GM23248 (cell line): ENCODE measurements around the gene CNTLN. TPM values are rescaled to one million over a fixed set of nuclear protein-coding genes. Genes with fewer than 3 reads are reported as not detected.

Source experiments
- DNase-seq: peaks from one replicate; pipeline ENCODE4 v3.0.0-alpha.2; 2015
- H2AFZ ChIP-seq: fragments of 200-600 bp; sonication (generic); 2 replicates; pipeline ENCODE4 v1.6.1; 2016; ENCODE audit warnings: antibody characterized with exemption
- H3F3A ChIP-seq: fragments of 200-600 bp; sonication (generic); 2 replicates; pipeline ENCODE4 v1.6.1; 2016; ENCODE audit warnings: mild to moderate bottlenecking, antibody characterized with exemption, mixed run types; ENCODE audit not compliant: insufficient read depth
- H3K27ac ChIP-seq: fragments of 200-600 bp; sonication (generic); 2 replicates; pipeline ENCODE4 v1.5.1; 2016; ENCODE audit warnings: mild to moderate bottlenecking
- H3K27me3 ChIP-seq: fragments of 200-600 bp; sonication (generic); replicated peaks from 2 replicates; pipeline ENCODE4 v1.6.1; 2016; ENCODE audit warnings: mild to moderate bottlenecking; ENCODE audit not compliant: insufficient read depth
- H3K36me3 ChIP-seq: fragments of 200-600 bp; sonication (generic); 2 replicates; pipeline ENCODE4 v1.6.1; 2016; ENCODE audit warnings: low read depth, mild to moderate bottlenecking
- H3K4me1 ChIP-seq: fragments of 200-600 bp; sonication (generic); 2 replicates; pipeline ENCODE4 v1.6.1; 2016; ENCODE audit warnings: mild to moderate bottlenecking; ENCODE audit not compliant: insufficient read depth
- H3K4me2 ChIP-seq: fragments of 200-600 bp; sonication (generic); one replicate; pipeline ENCODE4 v1.6.1; 2016; ENCODE audit warnings: mild to moderate bottlenecking; ENCODE audit not compliant: unreplicated experiment
- H3K4me3 ChIP-seq: fragments of 200-600 bp; sonication (generic); 2 replicates; pipeline ENCODE4 v1.5.1; 2016; ENCODE audit warnings: mild to moderate bottlenecking
- H3K79me2 ChIP-seq: fragments of 200-600 bp; sonication (generic); 2 replicates; pipeline ENCODE4 v1.6.1; 2016; ENCODE audit warnings: mild to moderate bottlenecking; ENCODE audit not compliant: insufficient read depth
- H3K9ac ChIP-seq: fragments of 200-600 bp; sonication (generic); 2 replicates; pipeline ENCODE4 v1.6.1; 2016; ENCODE audit warnings: mild to moderate bottlenecking
- H3K9me2 ChIP-seq: fragments of 200-600 bp; sonication (generic); 2 replicates; pipeline ENCODE4 v1.6.1; 2016; ENCODE audit warnings: mixed run types, mild to moderate bottlenecking, moderate library complexity; ENCODE audit not compliant: insufficient read depth
- H3K9me3 ChIP-seq: fragments of 200-600 bp; sonication (generic); one replicate; pipeline ENCODE4 v1.6.1; 2017; ENCODE audit warnings: low read depth
- H4K20me1 ChIP-seq: fragments of 200-600 bp; sonication (generic); 2 replicates; pipeline ENCODE4 v1.6.0; 2016; ENCODE audit not compliant: insufficient read depth
- EZH2 ChIP-seq: fragments of 200-600 bp; sonication (generic); IDR thresholded peaks from 2 replicates; pipeline ENCODE4 v1.6.1; 2018; ENCODE audit warnings: antibody characterized with exemption, mild to moderate bottlenecking; ENCODE audit not compliant: insufficient read depth, poor library complexity, severe bottlenecking
- EZH2phosphoT487 ChIP-seq: fragments of 200-600 bp; sonication (generic); IDR thresholded peaks from 2 replicates; pipeline ENCODE4 v1.6.1; 2018; ENCODE audit warnings: antibody characterized with exemption, moderate library complexity, mild to moderate bottlenecking, low read depth; ENCODE audit not compliant: insufficient read depth
- WGBS, 2 experiments: methylation state at CpG; one replicate each; pipeline ENCODE4 v1.1.6; 2015 to 2017; ENCODE audit warnings: low lambda C conversion rate in 2 of 2, low coverage in 1 of 2; ENCODE audit errors: missing lambda C conversion rate in 2 of 2; 5-methylcytosine and 5-hydroxymethylcytosine counted together
- in situ Hi-C: fragments of 300-500 bp; cut with MboI; formaldehyde crosslinking; loops from 2 replicates; pipeline ENCODE4 v1.15.0; 2020
- polyA plus RNA-seq: library from polyadenylated mRNA; unstranded; fragments of >200 nt; fragmentation: Nextera tagmentation; extraction: Ambion mirVana; gene quantifications from 2 replicates; pipeline ENCODE4 v1.2.1, GENCODE V29; 2016
- total RNA-seq: library from RNA; depleted of rRNA; stranded (reverse); fragments of >200 nt; shearing (Covaris generic); gene quantifications from 2 replicates; pipeline ENCODE4 v1.2.3, GENCODE V29; 2014; rRNA removed

Gene CNTLN
- total RNA-seq = 7.0 and 7.2 TPM in 2 replicates
- 4.8 and 4.9 TPM in 2 replicates for polyA plus RNA-seq

DNA sequence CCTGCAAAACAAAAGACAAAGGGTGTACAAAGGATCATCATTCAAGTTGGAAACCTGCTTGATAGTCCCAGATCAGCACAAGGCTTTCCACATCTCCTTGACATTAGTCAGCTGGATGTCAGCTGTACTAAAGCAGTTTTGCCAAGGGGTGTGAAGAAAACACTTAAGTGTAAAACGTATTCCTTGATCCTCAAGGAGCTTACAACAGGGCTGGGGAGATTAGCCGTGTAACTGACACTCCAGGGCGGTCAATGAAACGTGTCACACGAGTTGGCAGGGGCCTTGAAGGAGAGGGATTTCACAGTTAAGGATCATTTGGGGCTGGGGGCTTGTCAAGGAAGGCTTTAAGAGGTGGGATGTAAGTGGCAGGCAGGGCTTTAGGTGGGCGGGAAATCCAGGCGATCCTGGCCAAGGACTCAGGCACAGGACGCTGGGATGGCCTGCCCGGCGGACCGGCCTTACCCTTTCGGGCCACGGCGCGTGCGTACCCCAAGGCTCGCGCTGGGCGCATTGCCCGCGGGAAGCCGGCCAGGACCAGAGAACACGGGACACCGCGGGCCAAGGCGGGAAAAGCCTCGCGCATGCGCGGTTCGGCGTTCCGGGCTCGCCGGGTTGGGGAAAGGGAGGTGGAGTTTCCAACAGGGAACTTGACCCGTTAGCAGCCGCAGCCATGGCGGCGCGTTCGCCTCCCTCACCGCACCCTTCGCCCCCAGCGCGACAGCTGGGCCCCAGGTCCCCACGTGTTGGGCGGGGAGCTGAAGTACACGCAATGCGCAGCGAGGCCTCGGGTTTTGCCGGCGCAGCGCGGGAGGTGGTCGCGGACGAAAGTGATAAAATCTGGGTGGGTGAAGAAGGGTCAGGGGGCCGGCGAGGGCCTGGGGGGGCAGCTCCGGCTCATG lies at the start of gene CNTLN:
TSS of gene CNTLN (plus strand) at position 645 of the 899 bp plus-strand sequence. CDS start at position 671, 26 bp downstream.
- peak within 1 kb of the TSS; percentile 90 for H3K9ac ChIP-seq
- 2 to 4% methylated on average over 49 to 54 of the region's 61 CpGs for WGBS, 2 experiments
- in situ Hi-C loops = no loop called here
- peak within 1 kb of the TSS; percentile 88 for H3K4me2 ChIP-seq
- no peaks in the 10 kb centered on the region for H3K9me3 ChIP-seq
- no peaks in the 10 kb centered on the region for H3K36me3 ChIP-seq
- TF ChIP-seq EZH2 (no peak), EZH2phosphoT487 (no peak)
- no peaks in the 10 kb centered on the region for H4K20me1 ChIP-seq
- H3K27ac ChIP-seq = peak within 1 kb of the TSS; percentile 44
- H2AFZ ChIP-seq = peak within 1 kb of the TSS; percentile 98
- peak; percentile 86 for DNase-seq
- H3K4me1 ChIP-seq = peaks cover 9% of the 10 kb centered on the region; the same call in 1 of the 2 replicates
- no peaks in the 10 kb centered on the region for H3K27me3 ChIP-seq
- peak within 1 kb of the TSS; percentile 91 for H3K4me3 ChIP-seq
- H3K79me2 ChIP-seq = peaks cover 41% of the 10 kb centered on the region
- no peaks in the 10 kb centered on the region for H3K9me2 ChIP-seq
- H3F3A ChIP-seq = peaks cover 13% of the 10 kb centered on the region; the same call in 1 of the 2 replicates

DNA sequence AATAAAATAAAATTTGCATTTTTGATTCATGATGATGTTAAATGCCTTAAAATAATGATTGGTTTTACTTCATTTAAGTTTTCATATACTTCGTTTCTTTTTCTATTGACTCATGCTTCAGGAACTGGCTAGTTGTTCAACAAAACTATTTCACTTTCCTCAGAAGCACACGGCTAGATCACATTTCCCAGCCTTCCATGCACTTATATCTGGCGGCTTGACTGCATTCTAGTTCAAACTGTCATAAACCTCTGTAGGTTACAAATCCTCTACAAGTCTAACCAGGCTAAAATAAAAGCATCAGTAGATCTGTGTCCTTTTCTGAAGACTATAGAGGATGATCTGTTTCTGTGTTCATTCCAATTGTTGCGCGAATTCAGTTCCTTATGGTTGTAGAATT lies 46.3 kb upstream of the CNTLN start:
- H3K4me1 ChIP-seq = no peaks in the 10 kb centered on the region
- no peak overlapping the region for H2AFZ ChIP-seq
- H3K9me2 ChIP-seq = no peaks in the 10 kb centered on the region
- in situ Hi-C loops = no loop called here
- no peaks in the 10 kb centered on the region for H3K36me3 ChIP-seq
- 83 to 91% methylated on average over 5 of the region's 5 CpGs for WGBS, 2 experiments
- H3K79me2 ChIP-seq = no peaks in the 10 kb centered on the region
- DNase-seq = no peak
- no peak for TF ChIP-seq EZH2
- no peak for TF ChIP-seq EZH2phosphoT487
- no peaks in the 10 kb centered on the region for H3K27me3 ChIP-seq
- no peaks in the 10 kb centered on the region for H3K9me3 ChIP-seq
- H3K4me3 ChIP-seq = no peak overlapping the region
- no peak overlapping the region for H3K27ac ChIP-seq
- no peak overlapping the region for H3K9ac ChIP-seq
- no peaks in the 10 kb centered on the region for H3F3A ChIP-seq
- H4K20me1 ChIP-seq = no peaks in the 10 kb centered on the region
- no peak overlapping the region for H3K4me2 ChIP-seq

DNA sequence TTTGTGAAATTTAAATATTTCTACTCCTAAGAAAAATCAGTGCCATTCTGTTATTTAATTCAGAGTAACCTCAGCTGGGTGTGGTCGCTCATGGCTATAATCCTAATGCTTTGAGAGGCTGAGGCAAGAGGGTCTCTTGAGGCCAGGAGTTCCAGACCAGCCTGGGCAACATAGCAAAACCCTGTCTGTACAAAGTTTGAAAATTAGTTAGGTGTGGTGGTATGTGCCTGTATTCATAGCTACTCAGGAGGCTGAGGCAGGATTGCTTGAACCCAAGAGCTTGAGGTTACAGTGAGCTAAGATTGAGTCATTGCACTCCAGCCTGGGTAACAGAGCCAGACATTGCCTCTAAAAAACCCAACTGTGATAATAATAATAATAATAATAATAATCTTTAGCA lies 44.8 kb upstream of the CNTLN start:
- H3K27ac ChIP-seq = no peak overlapping the region
- no peak overlapping the region for H3K4me2 ChIP-seq
- H2AFZ ChIP-seq = no peak overlapping the region
- no peaks in the 10 kb centered on the region for H3K36me3 ChIP-seq
- H3K4me3 ChIP-seq = no peak overlapping the region
- WGBS, 2 experiments = 91 to 95% methylated on average over 1 of the region's 1 CpG
- no peaks in the 10 kb centered on the region for H3K9me3 ChIP-seq
- no peaks in the 10 kb centered on the region for H3K79me2 ChIP-seq
- H3F3A ChIP-seq = no peaks in the 10 kb centered on the region
- in situ Hi-C loops = no loop called here
- no peak for TF ChIP-seq EZH2phosphoT487
- TF ChIP-seq EZH2 = no peak
- DNase-seq = no peak
- no peaks in the 10 kb centered on the region for H4K20me1 ChIP-seq
- H3K4me1 ChIP-seq = no peaks in the 10 kb centered on the region
- no peaks in the 10 kb centered on the region for H3K27me3 ChIP-seq
- no peaks in the 10 kb centered on the region for H3K9me2 ChIP-seq
- H3K9ac ChIP-seq = no peak overlapping the region

DNA sequence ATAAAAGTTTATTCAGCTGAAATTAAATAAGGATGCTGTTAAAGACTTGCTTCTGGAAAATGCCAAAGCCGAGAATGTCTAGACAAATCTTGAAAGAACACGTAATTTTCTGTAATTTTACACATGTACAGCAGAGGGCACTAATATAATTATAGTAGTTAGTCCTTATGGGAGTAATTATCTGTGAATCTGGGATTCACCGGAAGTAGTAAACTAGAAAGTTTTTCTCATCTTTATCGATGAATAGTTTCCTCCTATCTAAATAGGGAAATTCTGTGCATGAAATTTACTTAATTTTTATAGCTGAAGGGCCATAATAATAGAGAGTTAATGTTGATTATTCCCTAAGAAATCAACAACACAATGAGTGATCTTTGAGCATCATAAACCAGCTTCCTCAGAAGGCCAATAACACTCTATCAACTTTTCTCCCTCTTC lies 18.4 kb upstream of the CNTLN start:
- Histone ChIP-seq H3F3A (no peaks in the 10 kb centered on the region), H3K4me2 (peak overlapping the region; percentile 59), H4K20me1 (no peaks in the 10 kb centered on the region), H3K4me1 (peaks cover 4% of the 10 kb centered on the region; the same call in 1 of the 2 replicates), H3K9me3 (no peaks in the 10 kb centered on the region), H3K27ac (no peak overlapping the region), H3K9ac (no peak overlapping the region), H3K9me2 (no peaks in the 10 kb centered on the region), H3K79me2 (no peaks in the 10 kb centered on the region), H2AFZ (peak overlapping the region; percentile 89), H3K27me3 (no peaks in the 10 kb centered on the region), H3K4me3 (peak overlapping the region; percentile 22), H3K36me3 (no peaks in the 10 kb centered on the region)
- peak; percentile 72 for DNase-seq
- TF ChIP-seq EZH2phosphoT487 (no peak), EZH2 (no peak)
- in situ Hi-C loops = no loop called here
- 1 to 2% methylated on average over 4 of the region's 4 CpGs for WGBS, 2 experiments
